Ovary (tissue), 9 donors: Measurements from ENCODE around the gene IQCN. TPM values are rescaled to one million over a fixed set of nuclear protein-coding genes. Genes with fewer than 3 reads are reported as not detected.

Source experiments
- DNase-seq, 5 donors: peaks; one replicate each; pipeline ENCODE4 v3.0.0-alpha.2; 2019 to 2020
- H3K27ac ChIP-seq, 2 donors: fragments of 200-600 bp; one replicate each; pipeline versions ENCODE4 v1.5.1 to v1.8.0; 2019 to 2022
- H3K27me3 ChIP-seq: fragments of 200-600 bp; one replicate; pipeline ENCODE4 v1.8.0; 2022
- H3K36me3 ChIP-seq: fragments of 200-600 bp; sonication (generic); one replicate; pipeline ENCODE4 v1.5.1; 2019
- H3K4me1 ChIP-seq: one replicate; pipeline ENCODE4 v1.8.1; 2013; ENCODE audit warnings: mild to moderate bottlenecking, moderate library complexity; ENCODE audit not compliant: insufficient read depth
- H3K4me3 ChIP-seq: fragments of 200-600 bp; sonication (generic); one replicate; pipeline ENCODE4 v1.5.1; 2017
- H3K9me3 ChIP-seq, 2 donors: fragments of 200-600 bp in 1 of 2; sonication (generic) in 1 of 2; one replicate each; pipeline versions ENCODE4 v1.5.1 to v1.8.1; 2013 to 2019; ENCODE audit warnings: mild to moderate bottlenecking in 1 of 2, moderate library complexity in 1 of 2
- CTCF ChIP-seq, 3 donors: fragments of 450-650 bp in 2 of 3; fragments of 200-600 bp in 1 of 3; IDR thresholded peaks; one replicate each; pipeline versions ENCODE4 v1.5.1 to v1.8.0; 2016 to 2022; ENCODE audit warnings: antibody characterized with exemption in 3 of 3, mild to moderate bottlenecking in 1 of 3
- EP300 ChIP-seq: sonication (generic); formaldehyde crosslinking; IDR thresholded peaks from one replicate; pipeline ENCODE4 v1.6.1; 2017; ENCODE audit warnings: antibody characterized with exemption
- POLR2A ChIP-seq: fragments of 450-650 bp; IDR thresholded peaks from one replicate; pipeline ENCODE4 v1.6.1; 2017; ENCODE audit warnings: antibody characterized with exemption, mild to moderate bottlenecking, moderate library complexity
- WGBS, 3 donors: extraction: QIAGEN DNeasy Blood & Tissue Kit in 1 of 3; methylation state at CpG; one replicate each; pipeline versions ENCODE4 v1.1.5 to v1.1.7; 2013 to 2017; 5-methylcytosine and 5-hydroxymethylcytosine counted together
- intact Hi-C, 4 donors: fragments of 100-400 bp; cut with DNase I; formaldehyde crosslinking; loops; one replicate each; pipeline versions ENCODE4 v1.11.0 to v1.15.1; 2022 to 2023
- polyA plus RNA-seq, 2 donors: library from polyadenylated mRNA; stranded (reverse); fragments of 200-250 nt in 1 of 2; fragments of 350-450 nt in 1 of 2; fragmentation: Illumina TruSeq in 1 of 2; extraction: RNeasy Lipid Tissue Mini Kit (QIAGEN cat#74804) in 1 of 2; gene quantifications; one replicate each; pipeline ENCODE4 v1.2.3, GENCODE V29; 2013 to 2014
- total RNA-seq, 7 donors: library from RNA; depleted of rRNA in 2 of 7; stranded (reverse); fragments of >200 nt in 2 of 7; fragmentation: NEBNext Ultra II Directional in 3 of 7; extraction: Animal tissue kit (Norgen Biotek cat#: 25700) in 3 of 7; gene quantifications; one replicate each; pipeline versions ENCODE4 v1.1.0 to v1.2.4, GENCODE V29; 2016 to 2023
- donor health status: DM: no; HTN: no; CAD: no; lungs with moderate emphysema.
- donor health status: DM: no; HTN: no; CAD: no.
- donor health status: Bipolar disorder and iron deficiency.
- donor health status: DM: yes; HTN: yes; CAD: no.
- donor health status: DM: no; HTN: no; CAD: no.
- donor health status: DM: yes; HTN: yes; CAD: no.

IQCN gene
- total and polyA plus RNA-seq, 9 donors = 2.5 to 18.4 (median 10.8) TPM

DNA sequence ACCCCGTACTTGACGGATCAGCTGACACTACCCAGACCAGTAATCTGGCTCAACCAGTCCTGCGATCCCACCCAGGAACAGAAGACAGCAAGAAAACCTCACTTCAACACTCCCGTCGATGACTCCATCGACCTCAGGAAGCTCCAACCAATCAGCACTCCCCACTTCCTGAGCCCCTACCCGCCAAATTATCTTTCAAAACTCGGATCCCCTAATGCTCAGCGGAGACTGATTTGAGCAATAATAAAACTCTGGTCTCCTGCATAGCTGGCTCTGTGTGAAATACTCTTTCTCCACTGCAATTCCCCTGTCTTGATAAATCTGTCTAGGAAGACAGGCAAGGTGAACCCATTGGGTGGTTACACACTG, 47.5 kb upstream of the IQCN start:
- peaks cover 5% of the 10 kb centered on the region for H3K4me1 ChIP-seq
- 25 to 36% (median 25%) methylated on average over 9 of the region's 9 CpGs for WGBS, 3 donors
- no peaks in the 10 kb centered on the region for H3K36me3 ChIP-seq
- no peak overlapping the region for H3K4me3 ChIP-seq
- no peak for DNase-seq
- TF ChIP-seq EP300 = no peak
- TF ChIP-seq POLR2A = no peak
- no peak for TF ChIP-seq CTCF (IDR thresholded peaks at IDR 0.05)
- H3K27ac ChIP-seq = no peak overlapping the region
- H3K27me3 ChIP-seq = no peaks in the 10 kb centered on the region
- intact Hi-C loops = loop anchor here in 3 of 4 donors (2.0 kb wide), 3 partner anchors 17 to 43 kb away; partner anchors contain the start of gene JUND (in 2 of the 3)
- H3K9me3 ChIP-seq = no peaks in the 10 kb centered on the region

DNA sequence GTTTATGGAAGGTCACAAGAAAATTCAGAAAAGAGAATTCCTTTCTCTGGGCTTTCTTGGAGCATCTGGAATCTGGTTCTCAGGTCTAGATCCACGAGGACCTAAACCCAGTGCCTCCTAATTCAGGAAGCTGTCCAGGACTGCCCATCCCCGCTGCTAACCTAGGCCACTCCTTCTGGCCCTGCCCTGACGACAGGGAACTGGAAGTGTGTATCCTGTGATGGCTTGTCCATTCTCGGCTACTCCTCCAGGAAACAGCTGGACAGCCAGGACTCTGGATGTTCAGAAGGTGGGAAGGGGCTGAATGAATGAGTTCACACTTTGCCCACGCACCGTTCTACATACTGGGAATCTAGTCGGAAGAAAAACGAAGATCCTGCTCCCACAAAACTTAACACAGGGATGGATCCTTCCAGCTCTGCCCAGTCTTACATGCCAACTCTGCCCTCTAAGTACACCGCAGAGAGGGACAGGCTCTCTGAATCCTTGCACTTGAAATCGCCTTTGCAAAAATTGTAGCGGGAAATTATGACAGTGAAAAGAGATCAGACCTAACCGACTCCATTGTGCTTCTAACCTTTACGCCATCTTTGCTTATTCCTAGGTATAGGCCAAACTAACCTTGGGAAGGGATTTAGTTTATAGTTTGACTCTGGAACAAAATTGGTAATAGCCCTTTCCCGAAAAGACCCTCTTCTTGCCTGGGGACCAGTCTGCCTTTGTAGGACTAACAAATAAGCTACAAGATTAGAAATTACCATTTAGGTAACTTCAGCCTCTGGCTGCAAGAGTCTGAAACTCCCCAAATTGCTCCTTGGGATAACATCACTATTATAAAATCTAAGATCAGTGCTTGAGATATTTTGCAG, 46.8 kb upstream of the IQCN start:
- WGBS, 3 donors = 72 to 74% (median 73%) methylated on average over 14 of the region's 14 CpGs
- peaks cover 5% of the 10 kb centered on the region for H3K4me1 ChIP-seq
- intact Hi-C loops = no loop called here
- no peaks in the 10 kb centered on the region for H3K27me3 ChIP-seq
- no peak overlapping the region for H3K27ac ChIP-seq
- H3K4me3 ChIP-seq = no peak overlapping the region
- no peaks in the 10 kb centered on the region for H3K36me3 ChIP-seq
- no peaks in the 10 kb centered on the region for H3K9me3 ChIP-seq
- no peak for DNase-seq
- TF ChIP-seq CTCF (IDR thresholded peaks at IDR 0.05) = no peak
- TF ChIP-seq EP300 = no peak
- no peak for TF ChIP-seq POLR2A

DNA sequence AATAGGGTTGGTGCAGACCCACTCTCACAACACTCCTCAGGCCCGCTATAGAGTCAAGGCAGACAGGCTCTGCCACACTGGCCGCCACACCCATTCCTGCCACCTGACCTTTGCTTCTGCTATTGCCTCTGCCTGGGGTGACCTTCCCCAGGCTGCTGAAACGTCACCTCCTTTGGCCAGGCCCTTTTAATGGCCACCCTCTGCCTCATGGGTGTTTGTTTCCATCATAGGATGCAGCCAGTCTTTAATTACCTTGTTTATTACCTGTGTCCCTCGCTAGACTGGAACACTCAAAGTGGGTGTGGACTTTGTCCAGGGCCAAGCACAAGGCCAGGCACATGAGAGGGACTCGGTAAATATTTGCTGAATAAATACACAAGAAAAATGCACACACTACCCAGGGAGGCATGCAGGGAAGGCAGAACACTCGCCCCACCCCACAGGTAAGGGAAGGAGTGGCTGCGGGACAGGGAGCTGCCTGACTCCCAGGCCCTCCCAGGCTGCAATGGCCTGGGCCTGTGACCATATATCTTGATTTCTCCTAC, 45.4 kb upstream of the IQCN start:
- no peak overlapping the region for H3K27ac ChIP-seq
- no peaks in the 10 kb centered on the region for H3K9me3 ChIP-seq
- no peaks in the 10 kb centered on the region for H3K27me3 ChIP-seq
- intact Hi-C loops = no loop called here
- H3K4me1 ChIP-seq = peaks cover 5% of the 10 kb centered on the region
- no peak for TF ChIP-seq CTCF (IDR thresholded peaks at IDR 0.05)
- no peak for TF ChIP-seq EP300
- TF ChIP-seq POLR2A = no peak
- DNase-seq = no peak
- H3K4me3 ChIP-seq = no peak overlapping the region
- no peaks in the 10 kb centered on the region for H3K36me3 ChIP-seq
- 88 to 93% (median 90%) methylated on average over 7 of the region's 7 CpGs for WGBS, 3 donors

DNA sequence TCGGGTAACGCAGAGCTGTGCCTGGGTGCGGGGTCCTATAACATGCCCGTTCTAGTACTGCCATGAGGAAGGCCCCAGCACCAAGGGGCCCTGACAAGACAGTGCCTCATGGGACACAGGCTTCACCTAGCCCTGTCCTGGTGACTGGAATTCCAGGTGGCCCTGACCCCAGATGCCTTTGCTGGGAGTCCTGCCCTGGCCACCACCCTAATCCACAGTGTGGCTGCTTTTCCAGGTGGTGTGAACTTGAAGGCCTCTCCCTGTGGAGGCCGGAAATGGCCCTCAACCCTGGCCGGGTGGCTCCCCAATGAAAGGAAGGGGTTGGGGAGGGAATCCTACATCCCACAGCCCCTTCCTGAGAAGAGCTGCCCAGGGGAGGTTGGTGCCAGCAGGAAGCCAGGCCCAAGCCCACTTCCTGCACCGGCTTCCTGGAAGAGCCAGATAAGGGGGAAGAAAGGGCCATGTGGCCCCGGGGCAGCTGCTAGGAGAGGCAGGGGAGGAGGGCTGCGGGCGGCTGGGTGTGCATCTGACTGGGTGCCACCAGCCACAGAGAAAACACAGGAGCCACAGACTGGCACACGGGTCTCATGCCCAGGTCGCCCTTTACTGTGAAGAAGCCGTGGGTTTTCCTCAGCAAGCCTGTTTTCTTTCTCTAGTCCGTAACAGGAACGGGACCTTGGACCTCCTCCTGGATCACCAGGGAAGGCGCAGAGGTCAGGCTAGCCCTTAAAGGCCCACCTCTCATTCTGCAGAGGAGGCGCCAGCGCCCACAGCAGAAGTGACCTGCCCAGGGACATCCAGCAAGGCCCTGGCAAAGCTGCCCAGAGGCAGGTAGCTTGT, 43.9 kb upstream of the IQCN start:
- no peak overlapping the region for H3K4me3 ChIP-seq
- TF ChIP-seq EP300 (no peak), CTCF (IDR thresholded peaks at IDR 0.05) (no peak), POLR2A (no peak)
- no peak overlapping the region for H3K27ac ChIP-seq
- H3K36me3 ChIP-seq = no peaks in the 10 kb centered on the region
- H3K27me3 ChIP-seq = no peaks in the 10 kb centered on the region
- WGBS, 3 donors = 67 to 74% (median 68%) methylated on average over 15 to 18 of the region's 18 CpGs
- DNase-seq = no peak
- intact Hi-C loops = no loop called here
- H3K4me1 ChIP-seq = peaks cover 5% of the 10 kb centered on the region
- no peaks in the 10 kb centered on the region for H3K9me3 ChIP-seq
